HG03457 (cell line): ENCODE data around the gene SOBP.
"Not testable (repeated sequence)": the region's sequence is repeated elsewhere in the genome, so short reads cannot be mapped to it uniquely, and the experiment has no call there.

ENCODE experiments used
- ATAC-seq: cut with Tn5 transposase; IDR thresholded peaks from one replicate; pipeline ENCODE4 v1.9.1; 2021; ENCODE audit warnings: moderate number of reproducible peaks; ENCODE audit not compliant: unreplicated experiment

The SOBP gene

DNA sequence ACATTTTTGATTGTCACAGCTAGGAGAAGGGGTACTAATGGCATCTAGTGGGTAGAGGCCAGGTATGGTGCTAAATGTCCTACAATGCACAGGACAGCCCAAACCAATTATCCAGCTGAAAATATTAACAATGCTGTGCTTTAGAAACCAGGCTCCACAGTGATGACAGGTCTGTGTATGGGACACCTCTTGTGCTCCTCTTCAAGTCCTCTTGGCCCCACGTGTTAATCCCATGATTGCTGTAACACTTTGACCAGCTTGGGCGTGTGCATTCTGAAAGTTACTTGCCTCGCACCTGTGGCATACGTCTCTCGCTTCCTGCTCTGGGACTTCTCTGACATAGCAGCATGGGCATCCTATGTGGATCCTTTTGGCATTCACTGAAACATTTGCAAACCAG lies 29.3 kb downstream of the SOBP start:
- not testable (repeated sequence) for ATAC-seq

DNA sequence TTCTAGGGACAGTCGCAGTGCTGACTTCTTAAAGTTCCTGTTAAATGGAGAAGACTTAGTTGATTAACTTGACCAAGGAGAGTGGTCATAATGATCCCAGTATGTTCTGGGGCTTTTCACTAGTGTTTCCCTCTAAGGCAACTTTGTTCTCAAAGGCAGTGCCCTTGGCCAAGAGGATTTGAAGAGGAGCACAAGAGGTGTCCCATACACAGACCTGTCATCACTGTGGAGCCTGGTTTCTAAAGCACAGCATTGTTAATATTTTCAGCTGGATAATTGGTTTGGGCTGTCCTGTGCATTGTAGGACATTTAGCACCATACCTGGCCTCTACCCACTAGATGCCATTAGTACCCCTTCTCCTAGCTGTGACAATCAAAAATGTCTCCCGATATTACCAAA lies 30.8 kb downstream of the SOBP start:
- ATAC-seq, result not testable (repeated sequence)

DNA sequence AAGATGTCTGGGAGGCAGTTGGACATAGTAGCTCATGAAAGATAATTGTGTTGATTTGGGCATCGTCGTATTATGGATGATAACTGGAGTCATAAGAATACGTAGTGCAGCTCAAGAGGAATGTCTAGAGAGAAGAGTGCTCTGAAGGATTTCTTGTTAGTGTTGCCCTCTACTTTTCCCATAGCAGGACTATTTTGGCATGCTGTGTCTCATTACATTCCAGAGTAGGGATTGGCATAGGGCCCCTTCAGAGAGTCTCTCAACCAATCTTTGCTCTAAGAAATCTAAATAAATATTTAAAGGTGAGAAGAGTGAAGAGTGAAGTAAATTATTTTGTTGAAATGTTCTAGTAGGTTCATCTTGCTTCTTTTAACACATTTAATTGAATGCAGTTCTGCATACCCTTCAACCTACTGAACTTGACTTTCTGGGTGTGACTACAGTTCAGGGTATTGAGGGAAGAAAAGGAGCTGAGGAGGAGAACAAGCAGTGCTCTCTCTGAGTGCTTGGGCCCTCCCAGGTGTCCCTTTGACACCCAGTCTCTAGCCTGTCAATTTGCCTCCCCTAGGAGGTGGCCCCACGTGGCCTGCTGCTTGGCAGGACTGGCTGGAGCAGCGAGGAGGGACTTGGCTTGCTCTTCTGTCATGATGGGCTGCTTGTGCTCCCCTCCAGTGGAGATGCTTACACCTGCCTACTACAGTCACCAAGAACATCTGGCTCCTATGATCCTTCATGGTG lies 33.3 kb downstream of the SOBP start:
- ATAC-seq, result no peak

DNA sequence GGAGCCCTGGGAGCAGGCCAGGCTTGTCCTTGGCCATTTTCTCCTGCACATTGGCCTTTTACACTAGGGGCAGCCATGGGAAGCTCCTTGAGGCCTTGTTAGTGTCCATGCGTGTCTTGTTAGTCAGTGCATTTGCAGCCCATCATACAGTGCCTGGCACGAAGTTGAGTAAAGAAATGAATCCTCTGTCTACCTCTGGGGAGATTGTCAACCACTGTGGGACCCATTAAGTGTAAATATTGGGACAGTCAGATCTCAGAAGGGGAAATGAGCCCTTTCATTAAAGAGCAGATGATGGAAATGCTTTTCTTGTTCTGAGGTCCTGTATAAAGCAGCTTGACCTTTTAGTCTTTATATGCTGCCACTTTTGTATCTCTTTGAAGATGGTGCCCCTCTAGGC lies 33.9 kb downstream of the SOBP start:
- no peak for ATAC-seq

DNA sequence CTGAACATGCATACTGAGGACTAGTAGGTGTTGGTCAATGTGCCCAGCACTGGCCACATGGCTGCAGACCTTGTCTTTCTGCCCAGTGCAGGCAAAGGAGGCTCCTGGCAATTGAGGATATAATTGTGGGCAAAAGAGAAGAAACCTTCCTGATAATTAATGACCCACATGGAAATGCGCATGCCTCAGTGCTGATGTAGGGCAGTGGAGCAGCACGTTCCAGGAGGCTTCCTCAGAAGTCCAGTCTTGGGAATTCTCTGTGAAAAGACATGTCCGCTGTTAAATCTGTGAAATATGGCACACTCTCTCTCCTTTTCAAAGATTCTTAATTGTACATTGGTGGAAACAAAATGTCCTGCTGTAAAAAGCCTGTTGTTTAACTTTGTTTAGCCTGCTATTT lies 34.7 kb downstream of the SOBP start:
- ATAC-seq, result no peak

DNA sequence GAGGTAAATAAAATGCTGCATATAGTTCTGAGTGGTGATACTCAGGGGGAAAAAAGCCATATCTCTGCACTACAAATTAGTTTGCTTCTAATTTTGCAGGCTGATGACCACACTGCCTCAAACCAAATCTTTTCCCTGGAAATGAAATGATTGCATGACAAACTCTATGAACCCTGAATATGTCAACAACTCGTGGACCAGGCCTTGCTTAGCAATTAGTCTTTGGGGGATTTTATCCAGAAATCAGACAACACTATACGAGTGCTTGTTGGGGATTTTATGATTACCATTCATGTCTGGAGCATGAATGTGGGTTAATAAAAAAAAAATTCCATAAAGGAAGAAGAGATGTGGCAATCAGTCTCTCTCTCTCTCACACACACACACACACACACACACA lies 42.0 kb downstream of the SOBP start:
- no peak for ATAC-seq

DNA sequence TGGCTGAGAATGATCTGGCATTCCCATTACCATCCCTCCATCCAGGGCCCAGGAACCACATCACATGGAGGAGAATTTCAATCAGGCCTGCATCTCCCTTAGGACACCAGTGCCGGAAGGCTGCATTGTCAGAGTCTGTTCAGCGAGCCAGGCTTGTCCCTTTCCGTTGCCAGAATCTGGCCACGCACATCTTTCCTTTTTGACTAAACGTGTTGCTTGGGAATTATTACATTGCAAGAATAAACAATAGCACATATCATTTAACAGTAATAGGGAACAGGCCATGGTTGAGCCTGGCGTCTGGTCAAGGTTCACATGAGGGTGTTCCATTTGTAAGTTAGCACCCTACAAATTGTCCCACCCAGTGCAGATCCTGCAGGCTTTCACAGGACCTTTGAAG lies 42.8 kb downstream of the SOBP start:
- no peak for ATAC-seq

DNA sequence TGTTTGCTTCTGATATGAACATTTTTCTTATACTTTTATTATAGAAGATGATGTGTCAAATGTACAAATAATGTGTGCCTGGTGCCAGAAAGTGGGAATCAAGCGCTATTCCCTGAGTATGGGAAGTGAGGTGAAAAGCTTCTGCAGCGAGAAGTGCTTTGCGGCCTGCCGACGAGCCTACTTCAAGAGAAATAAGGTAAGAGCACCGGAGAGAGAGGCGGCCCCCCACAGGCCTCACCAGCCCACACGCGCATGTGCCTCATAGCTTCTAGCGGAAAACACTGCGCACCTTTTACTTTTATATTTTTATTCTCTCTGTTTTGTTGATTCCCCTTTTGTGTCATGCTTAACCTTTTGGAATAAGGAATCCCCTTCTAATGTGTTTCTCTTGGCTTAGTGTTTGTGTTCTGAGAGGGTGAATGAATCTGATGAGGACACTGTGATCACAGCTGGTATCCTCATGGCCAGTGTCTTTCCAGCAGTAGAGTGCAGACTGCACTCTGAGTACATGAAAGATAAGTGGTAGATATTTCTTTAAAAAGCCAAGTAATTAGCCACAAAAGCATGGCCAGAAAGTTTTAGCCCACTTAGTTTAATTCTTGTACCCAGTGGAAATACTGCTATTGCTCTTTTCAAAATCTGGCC lies 43.6 kb downstream of the SOBP start:
- ATAC-seq, result no peak

DNA sequence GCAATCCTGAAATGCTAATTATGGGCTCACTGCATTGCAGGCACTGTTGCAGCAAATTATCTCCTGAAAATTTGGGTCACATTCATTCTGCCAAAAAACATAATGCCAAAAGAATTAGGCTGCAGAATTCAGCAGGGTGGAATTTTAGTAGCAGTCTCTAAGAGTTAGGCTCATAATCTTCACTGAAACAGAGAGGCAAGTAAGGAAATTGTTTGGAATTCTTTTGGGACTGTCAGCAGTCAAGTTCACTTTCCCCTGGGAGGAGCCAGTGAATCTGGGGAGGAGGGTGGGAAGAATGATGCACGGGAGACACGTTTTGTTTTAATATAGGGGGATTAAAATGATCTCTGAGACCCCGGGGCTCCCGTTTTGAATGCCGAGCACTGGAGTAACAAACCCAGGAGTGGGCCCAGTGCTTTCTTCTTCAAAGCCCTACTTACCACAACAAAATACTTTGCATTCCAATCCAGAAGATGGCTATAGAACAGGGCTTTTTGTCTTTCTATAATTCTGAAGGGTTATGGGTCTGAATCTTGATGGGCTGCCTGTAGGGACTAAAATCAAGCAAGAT lies 44.7 kb downstream of the SOBP start:
- no peak for ATAC-seq

DNA sequence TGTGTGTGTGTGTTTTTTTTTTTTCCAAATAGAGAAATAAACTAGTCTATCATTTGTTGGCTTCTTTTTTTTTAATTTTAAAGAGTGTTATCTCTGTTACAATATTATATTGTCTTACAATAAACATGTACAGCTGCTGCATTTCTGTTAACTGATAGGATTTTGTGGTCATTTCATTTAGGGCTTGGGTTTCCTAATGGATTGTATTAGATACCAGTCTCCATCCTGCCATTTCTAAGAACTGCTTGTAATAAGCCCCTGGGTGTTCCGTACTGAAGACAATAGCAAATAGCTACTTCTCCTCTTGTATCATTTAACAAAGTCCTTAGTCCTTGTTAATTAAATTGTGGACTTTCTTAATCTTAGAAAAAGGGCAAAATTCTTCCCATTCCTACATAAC lies 45.7 kb downstream of the SOBP start:
- ATAC-seq, result no peak

DNA sequence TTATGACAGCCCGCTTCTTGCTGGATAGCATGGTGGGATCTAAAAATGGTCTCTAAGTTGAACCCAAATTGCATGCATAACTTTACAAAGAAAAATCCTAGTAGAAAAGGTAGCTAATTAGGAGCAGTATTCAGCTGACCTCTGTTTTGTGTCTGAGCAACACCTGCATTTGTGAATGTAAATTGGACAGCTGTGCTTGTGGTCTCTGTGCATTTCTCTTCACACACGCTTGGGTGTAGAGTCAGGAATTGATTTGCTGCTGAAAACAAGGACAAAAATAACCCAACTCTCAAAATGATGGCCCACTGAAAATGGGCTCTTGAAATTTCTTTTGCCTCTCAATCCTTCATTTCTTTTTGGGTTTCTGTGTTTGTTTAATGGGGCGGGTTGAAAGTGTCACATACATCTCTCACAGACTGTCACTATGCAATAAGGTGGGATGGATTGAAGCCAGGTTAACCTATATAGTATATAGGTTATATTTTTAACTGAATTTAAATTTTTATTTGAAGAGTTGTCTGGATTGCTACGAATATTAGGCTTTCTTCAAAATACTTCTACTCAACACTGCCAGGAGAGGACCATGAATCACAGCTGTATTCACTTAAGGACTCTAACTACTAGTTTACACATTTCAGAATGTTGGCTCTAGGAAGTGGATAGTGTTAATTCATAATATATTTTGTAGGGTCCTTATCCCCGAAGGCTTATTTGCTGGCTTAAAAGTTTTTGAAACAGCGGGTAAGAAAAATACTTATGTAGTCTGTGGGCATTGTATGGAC lies 46.5 kb downstream of the SOBP start:
- ATAC-seq, result no peak

DNA sequence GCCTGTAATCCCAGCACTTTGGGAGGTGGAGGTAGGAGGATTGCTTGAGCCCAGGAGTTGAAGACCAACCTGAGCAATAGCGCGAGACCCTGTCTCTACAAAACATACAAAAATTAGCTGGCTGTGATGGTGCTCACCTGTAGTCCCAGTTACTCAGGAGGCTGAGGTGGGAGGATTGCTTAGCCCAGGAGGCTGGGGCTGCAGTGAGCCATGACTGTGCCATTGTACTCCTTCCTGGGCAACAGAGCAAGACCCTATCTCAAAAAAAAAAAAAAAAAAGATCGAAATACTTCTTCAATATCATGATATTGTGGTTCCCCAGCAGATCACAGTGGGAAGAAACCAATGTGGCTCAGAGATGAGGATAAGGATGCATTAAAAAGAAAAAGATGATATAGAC lies 47.6 kb downstream of the SOBP start:
- ATAC-seq, result no peak

DNA sequence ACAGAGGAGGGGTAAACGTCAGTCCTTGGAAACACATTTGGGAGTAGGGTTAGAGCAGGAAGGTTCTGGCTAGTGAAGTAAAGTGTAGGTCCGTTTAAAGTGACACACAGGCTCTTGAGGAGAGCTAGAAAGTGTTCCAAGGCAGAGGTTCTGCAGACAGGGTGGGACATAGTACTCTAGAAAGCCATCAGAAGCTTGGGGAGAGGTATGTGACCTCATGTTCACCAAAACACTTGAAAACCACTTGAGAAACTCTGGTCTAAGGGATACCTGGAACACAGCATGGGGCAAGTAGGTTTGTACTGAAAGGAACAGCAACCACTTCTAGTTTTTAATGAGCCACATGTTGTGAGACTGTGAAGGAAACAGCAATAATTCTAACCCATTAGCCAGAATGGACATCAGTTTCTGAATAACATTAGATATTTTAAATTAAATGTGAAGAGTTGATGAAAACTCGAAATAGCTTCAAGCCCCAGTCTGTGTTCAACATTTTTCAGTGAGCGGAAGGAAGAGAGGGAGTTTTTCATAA lies 49.0 kb downstream of the SOBP start:
- ATAC-seq, result no peak

DNA sequence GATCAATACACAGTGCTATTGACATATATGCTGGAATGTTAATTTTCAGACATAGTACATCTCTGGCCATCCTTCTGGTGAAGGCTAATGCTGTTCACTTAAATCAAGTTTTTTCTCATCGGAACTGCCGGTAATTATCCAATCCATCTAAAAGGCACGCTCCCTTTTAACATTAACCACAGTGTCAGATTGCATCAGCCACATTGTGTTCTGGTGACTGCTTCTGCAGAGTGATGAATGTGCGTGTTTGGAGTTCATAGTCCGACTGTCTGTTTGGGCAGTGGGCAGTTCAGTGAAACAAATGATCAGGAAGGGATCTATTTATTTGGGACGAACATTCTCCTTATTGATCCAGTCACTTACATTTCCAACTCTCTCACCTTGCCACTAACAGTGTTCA lies 49.5 kb downstream of the SOBP start:
- no peak for ATAC-seq

DNA sequence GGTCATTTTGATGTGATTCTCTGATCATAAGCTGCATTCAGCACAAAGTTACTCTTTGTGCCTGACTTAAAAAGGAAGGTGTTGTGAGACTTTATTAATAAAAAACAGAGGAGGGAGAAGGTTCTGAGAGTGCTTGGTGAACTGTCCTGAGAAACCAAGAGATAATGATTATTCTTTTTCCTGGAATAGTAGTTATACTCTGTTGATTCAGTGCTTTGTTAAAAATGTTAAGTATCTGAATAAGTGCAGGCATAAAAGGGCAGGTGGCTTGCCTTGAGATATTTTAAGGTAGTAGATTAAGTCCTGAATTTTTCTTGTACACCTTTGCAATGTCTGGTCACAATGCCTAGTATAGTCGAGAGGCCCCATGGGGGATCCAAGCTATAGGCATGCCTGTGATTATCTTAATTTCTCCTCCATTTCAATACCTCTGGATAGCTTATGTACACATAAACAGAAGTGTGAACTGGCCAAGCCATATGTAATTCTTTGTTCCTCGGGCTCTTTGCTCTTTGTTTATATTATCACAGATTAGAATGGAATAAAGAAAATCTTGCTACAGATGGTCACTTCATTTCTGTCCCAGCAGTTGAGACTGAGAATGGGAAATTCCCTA lies 50.0 kb downstream of the SOBP start:
- ATAC-seq, result no peak

DNA sequence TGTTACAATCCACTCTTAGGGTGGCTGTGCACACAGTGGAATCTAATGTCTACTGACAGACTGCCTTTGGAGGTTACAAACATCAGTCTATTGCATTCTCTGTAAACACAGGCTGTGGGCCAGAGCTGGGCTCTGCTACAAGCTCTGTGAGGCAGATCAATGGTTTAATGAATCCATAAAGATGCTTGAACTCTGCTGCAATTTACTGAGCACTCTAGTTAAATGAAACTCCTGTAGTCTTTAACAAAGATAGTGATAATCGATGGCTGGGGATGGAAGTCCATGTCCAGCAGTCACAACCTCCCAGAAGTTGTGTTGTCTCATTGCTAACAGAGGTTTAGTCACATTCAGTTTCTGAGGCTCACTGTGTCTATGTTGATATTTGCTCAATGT lies 50.5 kb downstream of the SOBP start:
- no peak for ATAC-seq

DNA sequence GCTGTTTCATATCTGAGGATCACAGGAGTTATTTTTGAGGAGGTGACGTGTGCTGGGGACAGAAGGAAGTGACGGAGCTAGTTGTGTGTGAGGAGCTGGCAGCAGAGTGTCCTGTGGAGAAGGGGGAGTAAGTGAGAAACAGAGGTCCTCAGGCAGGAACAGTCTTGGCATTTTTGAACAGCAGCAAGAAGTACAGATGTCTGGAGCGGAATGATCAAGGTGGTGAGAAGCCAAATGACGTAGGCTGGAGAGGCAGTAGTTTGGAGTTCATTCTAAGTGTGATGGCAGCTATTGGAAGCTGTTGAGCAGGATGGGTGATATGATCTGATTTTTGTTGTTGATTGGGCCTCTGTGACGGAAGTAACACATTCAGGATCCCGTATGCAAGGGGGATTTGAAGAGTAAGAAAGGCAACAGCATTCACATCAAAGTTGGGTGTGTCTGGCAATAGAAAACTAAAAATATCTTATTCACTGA lies 52.3 kb downstream of the SOBP start:
- no peak for ATAC-seq

DNA sequence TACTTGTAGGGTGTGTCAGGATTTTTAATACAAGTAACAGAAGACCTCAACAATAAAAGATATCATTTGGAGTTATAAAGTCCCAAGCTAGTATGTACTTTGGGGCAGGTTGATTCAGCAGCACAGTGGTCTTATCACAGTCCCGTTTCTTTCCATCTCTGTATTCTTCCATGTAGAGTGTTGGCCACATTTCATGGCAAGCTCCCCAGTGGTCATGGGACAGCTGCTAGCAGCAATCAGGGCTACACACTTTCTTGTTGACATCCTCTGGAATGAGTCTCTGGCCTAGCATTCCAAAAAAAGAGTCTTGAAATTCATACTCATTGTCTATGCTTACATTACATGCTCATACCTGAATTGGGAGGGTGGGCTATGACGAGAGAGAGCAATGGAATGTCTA lies 53.2 kb downstream of the SOBP start:
- no peak for ATAC-seq

DNA sequence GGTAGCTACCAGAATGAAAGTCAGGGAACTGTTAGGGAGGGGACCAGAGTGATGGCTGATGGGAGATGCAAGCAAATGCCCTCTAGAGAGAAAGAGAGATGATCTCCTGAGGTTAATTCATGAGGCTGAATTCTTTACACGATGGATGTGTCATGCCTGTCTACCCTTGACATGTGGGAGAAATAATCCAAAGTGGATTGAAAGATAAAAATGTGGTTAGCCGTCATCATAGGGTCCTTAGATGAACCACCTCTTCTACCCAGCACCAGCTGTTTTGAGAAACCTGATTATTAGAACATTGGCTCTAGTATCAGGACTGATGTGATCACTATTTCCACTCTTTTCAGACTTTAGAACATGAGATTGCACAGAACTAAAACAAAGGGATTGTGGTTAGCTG lies 53.6 kb downstream of the SOBP start:
- no peak for ATAC-seq

DNA sequence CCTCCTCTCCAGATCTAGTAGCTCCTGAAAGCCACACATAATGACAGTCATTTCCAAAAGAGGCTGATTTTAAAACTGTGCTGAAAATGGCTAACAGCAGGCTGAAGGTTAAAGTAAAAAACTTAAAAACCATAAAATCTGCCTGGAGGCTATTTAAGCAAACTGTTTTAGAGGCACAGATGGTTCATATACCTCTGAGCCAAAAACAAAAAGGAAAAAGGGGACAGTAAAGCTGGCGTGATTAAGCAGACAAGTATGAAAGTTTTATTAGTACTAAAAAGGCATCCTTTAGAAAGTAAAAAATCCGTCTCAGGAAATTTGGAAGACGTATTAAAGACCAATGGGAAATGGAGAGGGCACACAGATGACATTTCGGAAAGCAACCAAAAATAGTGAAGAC lies 55.8 kb downstream of the SOBP start:
- ATAC-seq, result no peak
